ENCODE data around the gene ZFYVE26.

- TF ChIP-seq REST (IDR thresholded peaks at IDR 0.05; ENCODE audit: low read depth) (no peak), YY1 (IDR thresholded peaks at IDR 0.05; ENCODE audit: low read depth) (no peak), EP300 (IDR thresholded peaks at IDR 0.05; ENCODE audit: borderline replicate concordance) (no peak), EGR1 (IDR thresholded peaks at IDR 0.05) (no peak), USF1 (IDR thresholded peaks at IDR 0.05) (no peak), RAD21 (IDR thresholded peaks at IDR 0.05; ENCODE audit: low read depth) (no peak), CEBPB (IDR thresholded peaks at IDR 0.05) (no peak), MAX (IDR thresholded peaks at IDR 0.05) (no peak), NFIC (IDR thresholded peaks at IDR 0.05) (no peak), TAF1 (IDR thresholded peaks at IDR 0.05; ENCODE audit: low read depth) (no peak)
Observed at GRCh38 chr14:67821121-67821520, 4.7 kb upstream of the ZFYVE26 start.

All from Ishikawa (cell line).